Measurements from ENCODE around the gene ZNF283.
"Not testable (repeated sequence)": the region's sequence is repeated elsewhere in the genome, so short reads cannot be mapped to it uniquely, and the experiment has no call there.

Gene ZNF283

GRCh38 chr19:43799502-43800142, 27.5 kb upstream of the ZNF283 start:
- H3K4me2 ChIP-seq (ENCODE audit: low read length), result no peak overlapping the region

GRCh38 chr19:43802216-43802951, 24.7 kb upstream of the ZNF283 start, which contains the start of gene LYPD5:
LYPD5 (minus strand) TSS chr19:43802447; CDS start chr19:43802380, 67 bp downstream.
- Histone ChIP-seq H2AFZ (ENCODE audit: low read length) (no peak within 1 kb of the TSS), H3K9ac (ENCODE audit: low read length) (no peak within 1 kb of the TSS), H3K9me3 (ENCODE audit: low read length) (no peaks in the 10 kb centered on the region), H3K36me3 (ENCODE audit: insufficient read depth, low read length) (no peaks in the 10 kb centered on the region), H3K4me3 (ENCODE audit: low read depth, low read length, poor library complexity, severe bottlenecking) (no peak within 1 kb of the TSS), H3K9me2 (ENCODE audit: low read depth, low read length) (no peaks in the 10 kb centered on the region), H3K27ac (ENCODE audit: low read depth, low read length, poor library complexity, severe bottlenecking) (no peak within 1 kb of the TSS), H3F3A (ENCODE audit: insufficient read depth, low read length) (no peaks in the 10 kb centered on the region), H3K79me2 (ENCODE audit: insufficient read depth, low read length) (no peaks in the 10 kb centered on the region), H3K27me3 (ENCODE audit: insufficient read depth, low read length) (no peaks in the 10 kb centered on the region), H3K4me1 (ENCODE audit: insufficient read depth, low read length, severe bottlenecking) (no peaks in the 10 kb centered on the region), H3K4me2 (ENCODE audit: low read length) (no peak within 1 kb of the TSS), H4K20me1 (ENCODE audit: insufficient read depth, low read length) (no peaks in the 10 kb centered on the region)
- TF ChIP-seq CTCF (IDR thresholded peaks at IDR 0.05; ENCODE audit: low read length) (no peak), EZH2 (IDR thresholded peaks at IDR 0.05; ENCODE audit: borderline replicate concordance, low read length) (no peak)

More at GRCh38 chr19:43799502-43800142, 27.5 kb upstream of the ZNF283 start:
- Histone ChIP-seq H3K9ac (ENCODE audit: low read length) (no peak overlapping the region), H3K36me3 (ENCODE audit: insufficient read depth, low read length) (no peaks in the 10 kb centered on the region), H3K9me3 (ENCODE audit: low read length) (no peaks in the 10 kb centered on the region), H3F3A (ENCODE audit: insufficient read depth, low read length) (no peaks in the 10 kb centered on the region), H3K4me1 (ENCODE audit: insufficient read depth, low read length, severe bottlenecking) (no peaks in the 10 kb centered on the region), H3K4me3 (ENCODE audit: low read depth, low read length, poor library complexity, severe bottlenecking) (no peak overlapping the region), H3K27me3 (ENCODE audit: insufficient read depth, low read length) (no peaks in the 10 kb centered on the region), H3K9me2 (ENCODE audit: low read depth, low read length) (no peaks in the 10 kb centered on the region), H4K20me1 (ENCODE audit: insufficient read depth, low read length) (no peaks in the 10 kb centered on the region), H3K79me2 (ENCODE audit: insufficient read depth, low read length) (no peaks in the 10 kb centered on the region), H2AFZ (ENCODE audit: low read length) (no peak overlapping the region), H3K27ac (ENCODE audit: low read depth, low read length, poor library complexity, severe bottlenecking) (no peak overlapping the region)
- TF ChIP-seq EZH2 (IDR thresholded peaks at IDR 0.05; ENCODE audit: borderline replicate concordance, low read length), result no peak
- no peak for TF ChIP-seq CTCF (IDR thresholded peaks at IDR 0.05; ENCODE audit: low read length)

GRCh38 chr19:43804432-43804831, 22.7 kb upstream of the ZNF283 start:
- Histone ChIP-seq H3K9ac (ENCODE audit: low read length) (no peak overlapping the region), H4K20me1 (ENCODE audit: insufficient read depth, low read length) (no peaks in the 10 kb centered on the region), H3K9me3 (ENCODE audit: low read length) (no peaks in the 10 kb centered on the region), H3K4me3 (ENCODE audit: low read depth, low read length, poor library complexity, severe bottlenecking) (no peak overlapping the region), H3K36me3 (ENCODE audit: insufficient read depth, low read length) (no peaks in the 10 kb centered on the region), H3F3A (ENCODE audit: insufficient read depth, low read length) (no peaks in the 10 kb centered on the region), H3K9me2 (ENCODE audit: low read depth, low read length) (no peaks in the 10 kb centered on the region), H3K4me1 (ENCODE audit: insufficient read depth, low read length, severe bottlenecking) (no peaks in the 10 kb centered on the region), H3K27ac (ENCODE audit: low read depth, low read length, poor library complexity, severe bottlenecking) (no peak overlapping the region), H2AFZ (ENCODE audit: low read length) (no peak overlapping the region), H3K79me2 (ENCODE audit: insufficient read depth, low read length) (no peaks in the 10 kb centered on the region), H3K27me3 (ENCODE audit: insufficient read depth, low read length) (no peaks in the 10 kb centered on the region), H3K4me2 (ENCODE audit: low read length) (no peak overlapping the region)
- no peak for TF ChIP-seq EZH2 (IDR thresholded peaks at IDR 0.05; ENCODE audit: borderline replicate concordance, low read length)
- no peak for TF ChIP-seq CTCF (IDR thresholded peaks at IDR 0.05; ENCODE audit: low read length)

- not testable (repeated sequence) for H3K9ac ChIP-seq (ENCODE audit: low read length); H3K36me3 ChIP-seq (ENCODE audit: insufficient read depth, low read length); H3K4me1 ChIP-seq (ENCODE audit: insufficient read depth, low read length, severe bottlenecking); H3F3A ChIP-seq (ENCODE audit: insufficient read depth, low read length); H3K4me2 ChIP-seq (ENCODE audit: low read length); H3K27me3 ChIP-seq (ENCODE audit: insufficient read depth, low read length); H3K9me2 ChIP-seq (ENCODE audit: low read depth, low read length); H4K20me1 ChIP-seq (ENCODE audit: insufficient read depth, low read length); H3K27ac ChIP-seq (ENCODE audit: low read depth, low read length, poor library complexity, severe bottlenecking); H3K9me3 ChIP-seq (ENCODE audit: low read length); H2AFZ ChIP-seq (ENCODE audit: low read length); H3K79me2 ChIP-seq (ENCODE audit: insufficient read depth, low read length); H3K4me3 ChIP-seq (ENCODE audit: low read depth, low read length, poor library complexity, severe bottlenecking)
Measured at GRCh38 chr19:43806401-43806800, 20.7 kb upstream of the ZNF283 start.
